ENCODE results near the gene DAO.

- no peak for TF ChIP-seq CTCF (IDR thresholded peaks at IDR 0.05; ENCODE audit: borderline replicate concordance, extremely low read depth, low read length, poor library complexity, severe bottlenecking)
- no peak for TF ChIP-seq EZH2 (IDR thresholded peaks at IDR 0.05; ENCODE audit: borderline replicate concordance, low read depth, low read length, severe bottlenecking)
These were observed 42.1 kb downstream of the DAO start for GRCh38 chr12:108921946-108922345.

Data from DND-41 (cell line).